Thyroid gland (tissue), 4 donors: Measurements from ENCODE around the gene NCSTN.

ENCODE experiments used
- POLR2A ChIP-seq, 2 donors: fragments of 450-650 bp; IDR thresholded peaks; one replicate each; pipeline ENCODE4 v1.6.1; 2017; ENCODE audit warnings: antibody characterized with exemption in 2 of 2, mild to moderate bottlenecking in 2 of 2, moderate library complexity in 1 of 2
- TF ChIP-seq, protein P1 (sequence below), 6 experiments: fragments of 200-600 bp in 3 of 6; fragments of 450-650 bp in 3 of 6; sonication (generic) in 3 of 6; IDR thresholded peaks; one replicate each; pipeline ENCODE4 v1.5.1; 2016 to 2019; ENCODE audit warnings: antibody characterized with exemption in 6 of 6, mild to moderate bottlenecking in 2 of 6, inconsistent platforms in 1 of 6, moderate library complexity in 1 of 6

DNA sequence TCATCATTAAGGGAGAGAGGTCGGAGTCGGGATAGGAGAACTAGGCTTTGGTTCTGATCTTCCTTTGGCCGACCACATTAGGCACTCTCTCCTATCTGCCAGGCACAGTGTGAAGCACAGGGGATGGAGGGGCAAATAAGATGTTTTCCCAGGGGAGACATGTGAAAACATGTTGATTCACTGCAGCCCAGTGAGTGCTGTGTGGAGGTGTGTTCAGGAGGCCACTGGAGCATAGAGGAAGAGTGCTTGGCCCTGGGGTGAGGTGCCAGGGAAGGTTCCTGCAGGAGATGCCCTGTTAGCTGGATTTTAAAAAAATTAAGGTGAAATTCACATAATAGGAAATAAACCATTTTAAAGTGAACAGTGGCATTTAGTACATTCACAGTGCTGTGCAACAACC, 60.9 kb downstream of the NCSTN start:
- TF ChIP-seq, protein P1, sequence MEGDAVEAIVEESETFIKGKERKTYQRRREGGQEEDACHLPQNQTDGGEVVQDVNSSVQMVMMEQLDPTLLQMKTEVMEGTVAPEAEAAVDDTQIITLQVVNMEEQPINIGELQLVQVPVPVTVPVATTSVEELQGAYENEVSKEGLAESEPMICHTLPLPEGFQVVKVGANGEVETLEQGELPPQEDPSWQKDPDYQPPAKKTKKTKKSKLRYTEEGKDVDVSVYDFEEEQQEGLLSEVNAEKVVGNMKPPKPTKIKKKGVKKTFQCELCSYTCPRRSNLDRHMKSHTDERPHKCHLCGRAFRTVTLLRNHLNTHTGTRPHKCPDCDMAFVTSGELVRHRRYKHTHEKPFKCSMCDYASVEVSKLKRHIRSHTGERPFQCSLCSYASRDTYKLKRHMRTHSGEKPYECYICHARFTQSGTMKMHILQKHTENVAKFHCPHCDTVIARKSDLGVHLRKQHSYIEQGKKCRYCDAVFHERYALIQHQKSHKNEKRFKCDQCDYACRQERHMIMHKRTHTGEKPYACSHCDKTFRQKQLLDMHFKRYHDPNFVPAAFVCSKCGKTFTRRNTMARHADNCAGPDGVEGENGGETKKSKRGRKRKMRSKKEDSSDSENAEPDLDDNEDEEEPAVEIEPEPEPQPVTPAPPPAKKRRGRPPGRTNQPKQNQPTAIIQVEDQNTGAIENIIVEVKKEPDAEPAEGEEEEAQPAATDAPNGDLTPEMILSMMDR (IDR thresholded peaks at IDR 0.05), result no peak
- TF ChIP-seq POLR2A (IDR thresholded peaks at IDR 0.05), result no peak
